ENCODE measurements around the gene MEGF6.
"Not testable (repeated sequence)": the region's sequence is repeated elsewhere in the genome, so short reads cannot be mapped to it uniquely, and the experiment has no call there.

MEGF6 gene

GRCh38 chr1:3593334-3593733, 18.0 kb downstream of the MEGF6 start:
- DNase-seq (ENCODE audit: low read depth, low spot score) = no peak

DNA sequence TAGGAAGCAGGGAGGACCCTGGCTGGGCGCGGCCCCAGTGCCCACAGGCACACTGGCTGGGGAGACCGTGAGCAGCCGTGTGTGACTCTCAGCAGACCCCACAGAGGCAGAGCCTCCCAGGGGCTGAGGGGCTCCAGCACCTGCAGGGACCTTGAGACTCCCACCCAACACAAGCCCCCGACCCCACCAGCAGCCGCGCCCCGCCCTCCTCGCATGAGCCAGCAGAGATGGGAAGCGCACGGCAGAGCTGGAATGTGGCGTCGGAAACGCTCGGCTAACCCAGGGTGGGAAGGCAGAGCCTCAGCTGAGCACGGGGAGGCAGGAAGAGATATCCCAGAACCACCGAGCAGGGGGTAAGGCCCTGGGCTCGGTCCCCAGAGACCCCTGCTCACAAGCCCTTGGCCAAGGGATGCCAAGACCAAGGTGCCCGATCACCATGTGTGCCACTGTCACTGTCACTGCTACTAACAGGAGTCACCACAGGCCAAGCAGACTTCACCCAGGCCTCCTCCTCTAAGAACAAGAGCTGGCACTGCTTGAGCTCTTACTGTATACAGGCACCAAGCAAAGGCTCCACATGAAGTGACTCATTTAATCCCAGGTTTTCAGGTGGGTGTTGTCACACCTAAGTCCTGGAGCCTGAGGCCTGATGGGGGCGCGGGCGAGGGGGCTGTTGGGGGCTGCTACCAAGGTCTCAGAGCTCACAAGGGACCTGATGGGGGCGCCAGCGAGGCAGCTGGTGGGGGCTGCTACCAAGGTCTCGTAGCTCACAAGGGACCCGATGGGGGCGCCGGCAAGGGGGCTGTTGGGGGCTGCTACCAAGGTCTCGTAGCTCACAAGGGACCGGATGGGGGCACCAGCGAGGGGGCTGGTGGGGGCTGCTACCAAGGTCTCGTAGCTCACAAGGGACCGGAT, 20.1 kb downstream of the MEGF6 start:
- DNase-seq (ENCODE audit: low read depth, low spot score) = no peak

DNA sequence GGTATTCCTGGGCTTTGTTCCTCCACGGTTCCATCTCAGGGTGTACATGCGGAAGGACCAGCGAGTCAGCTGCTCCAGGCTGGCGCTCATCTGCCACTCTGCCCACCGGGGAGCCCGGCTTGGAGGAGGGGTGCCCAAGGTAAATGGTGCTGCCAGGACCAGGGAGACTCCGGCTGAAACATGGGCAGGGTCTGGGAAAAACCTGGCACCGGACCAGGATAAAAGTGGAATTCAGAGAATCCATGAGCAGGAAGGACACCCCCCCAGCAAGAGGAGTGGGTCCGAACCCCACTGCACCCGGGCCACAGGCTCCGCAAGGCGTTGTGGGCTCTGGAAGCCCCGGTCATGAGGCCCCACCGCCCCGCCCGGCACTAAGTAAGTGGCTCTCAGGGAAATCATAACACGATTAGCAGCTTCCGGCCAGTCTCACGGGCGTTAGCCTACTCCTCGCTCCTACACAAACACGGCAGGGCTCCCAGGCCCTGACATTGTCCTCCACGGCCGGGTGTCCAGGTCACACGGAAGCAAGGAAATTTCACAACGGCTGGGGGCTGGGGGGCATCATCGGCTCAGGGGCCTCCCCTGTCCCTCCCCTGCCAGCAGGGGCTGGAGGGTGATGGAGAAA, 21.1 kb downstream of the MEGF6 start:
- DNase-seq (ENCODE audit: low read depth, low spot score) = no peak

DNA sequence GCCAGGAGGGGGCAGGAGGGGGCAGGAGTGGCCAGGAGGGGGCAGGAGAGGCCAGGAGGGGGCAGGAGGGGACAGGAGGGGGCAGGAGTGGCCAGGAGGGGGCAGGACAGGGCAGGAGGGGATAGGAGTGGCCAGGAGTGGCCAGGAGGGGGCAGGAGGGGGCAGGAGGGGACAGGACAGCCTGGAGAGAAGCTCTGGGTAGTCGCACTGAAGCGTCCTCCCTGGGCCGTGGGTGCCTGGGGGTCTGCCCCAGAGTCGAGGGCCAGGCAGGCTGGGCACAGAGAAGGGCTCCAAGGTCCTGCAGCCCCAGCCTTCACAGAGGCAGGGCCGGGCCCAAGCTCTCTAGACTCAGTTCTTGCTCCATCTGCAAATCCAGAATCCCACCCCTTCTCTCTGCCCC, 22.9 kb downstream of the MEGF6 start:
- no peak for DNase-seq (ENCODE audit: low read depth, low spot score)

GRCh38 chr1:3586986-3587759, 24.1 kb downstream of the MEGF6 start:
- DNase-seq (ENCODE audit: low read depth, low spot score) = no peak

- no peak for DNase-seq (ENCODE audit: low read depth, low spot score)
Observed at GRCh38 chr1:3585940-3586568, 25.3 kb downstream of the MEGF6 start.

DNA sequence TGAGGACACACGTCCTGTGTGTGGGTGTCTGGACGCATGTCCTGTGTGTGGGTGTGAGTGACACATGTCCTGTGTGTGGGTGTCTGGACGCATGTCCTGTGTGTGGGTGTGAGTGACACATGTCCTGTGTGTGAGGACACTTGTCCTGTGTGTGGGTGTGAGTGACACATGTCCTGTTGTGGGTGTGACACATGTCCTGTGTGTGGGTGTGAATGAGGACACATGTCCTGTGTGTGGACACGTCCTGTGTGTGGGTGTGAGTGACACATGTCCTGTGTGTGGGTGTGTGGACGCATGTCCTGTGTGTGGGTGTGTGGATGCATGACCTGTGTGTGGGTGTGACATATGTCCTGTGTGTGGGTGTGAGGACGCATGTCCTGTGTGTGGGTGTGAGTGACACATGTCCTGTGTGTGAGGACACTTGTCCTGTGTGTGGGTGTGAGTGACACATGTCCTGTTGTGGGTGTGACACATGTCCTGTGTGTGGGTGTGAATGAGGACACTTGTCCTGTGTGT, 25.9 kb downstream of the MEGF6 start:
- not testable (repeated sequence) for DNase-seq (ENCODE audit: low read depth, low spot score)

DNA sequence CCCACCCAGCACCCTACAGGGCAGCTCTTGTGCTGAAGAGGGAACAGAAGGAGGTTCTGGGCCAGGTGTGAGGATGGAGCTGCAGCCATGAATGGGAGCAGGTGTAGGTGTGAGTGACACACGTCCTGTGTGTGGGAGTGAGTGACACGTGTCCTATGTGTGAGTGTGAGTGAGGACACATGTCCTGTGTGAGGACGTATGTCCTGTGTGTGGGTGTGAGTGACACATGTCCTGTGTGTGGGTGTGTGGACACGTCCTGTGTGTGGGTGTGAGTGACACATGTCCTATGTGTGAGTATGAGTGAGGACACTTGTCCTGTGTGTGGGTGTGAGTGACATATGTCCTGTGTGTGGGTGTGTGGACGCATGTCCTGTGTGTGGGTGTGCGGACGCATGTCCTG, 26.4 kb downstream of the MEGF6 start:
- DNase-seq (ENCODE audit: low read depth, low spot score) = no peak

DNA sequence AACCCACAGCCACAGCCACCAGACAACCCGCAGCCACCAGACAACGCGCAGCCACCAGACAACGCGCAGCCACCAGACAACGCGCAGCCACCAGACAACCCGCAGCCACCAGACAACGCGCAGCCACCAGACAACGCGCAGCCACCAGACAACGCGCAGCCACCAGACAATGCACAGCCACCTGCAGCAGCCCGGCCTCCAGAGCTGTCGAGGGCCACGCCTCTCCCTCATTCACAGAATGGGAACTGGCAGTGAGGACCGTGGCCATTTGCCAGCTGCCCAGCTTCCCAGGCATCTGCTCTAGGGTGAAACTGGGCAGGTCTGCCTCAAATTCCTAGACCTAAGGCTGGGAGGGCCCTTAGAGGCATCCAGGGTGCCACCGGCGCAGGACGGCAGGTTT, 27.6 kb downstream of the MEGF6 start:
- DNase-seq (ENCODE audit: low read depth, low spot score) = not testable (repeated sequence)

DNA sequence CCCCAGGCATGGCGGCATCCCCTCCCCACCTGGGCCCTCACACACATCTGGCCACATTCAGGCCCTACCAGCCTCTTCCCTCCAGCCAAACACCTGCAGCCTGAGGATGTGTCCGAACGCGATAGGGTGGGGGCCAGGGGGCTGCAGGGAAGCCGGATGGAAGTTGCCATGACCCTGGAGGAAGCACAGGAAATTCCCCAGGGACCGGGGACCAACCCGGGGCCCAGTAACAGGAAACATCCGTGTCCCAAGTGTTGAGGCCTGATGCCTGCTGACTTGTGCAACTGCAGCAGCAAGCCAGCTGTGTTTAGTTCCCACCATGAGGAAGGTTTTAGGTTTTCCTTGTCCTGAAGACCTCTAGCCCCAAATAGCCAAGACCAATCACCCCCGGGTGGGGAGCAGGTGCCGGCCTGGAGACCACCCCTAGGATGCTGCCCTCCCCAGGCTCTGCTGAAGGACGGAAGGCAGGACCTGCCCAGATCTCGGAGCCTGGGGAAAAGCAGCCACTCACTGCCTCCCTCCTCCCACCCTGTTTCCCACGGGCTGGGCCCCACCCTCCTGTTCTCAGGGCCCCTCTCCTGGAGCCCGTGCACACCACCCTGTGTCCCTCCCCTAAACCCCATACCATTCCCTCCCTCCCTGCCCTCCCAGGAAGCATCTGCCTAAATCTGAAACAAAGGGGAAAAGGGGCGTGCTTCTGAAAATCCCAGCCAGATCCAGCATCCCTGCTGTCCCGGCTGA, 29.8 kb downstream of the MEGF6 start:
- DNase-seq (ENCODE audit: low read depth, low spot score) = no peak

GRCh38 chr1:3580231-3580630, 31.1 kb downstream of the MEGF6 start:
- no peak for DNase-seq (ENCODE audit: low read depth, low spot score)

DNA sequence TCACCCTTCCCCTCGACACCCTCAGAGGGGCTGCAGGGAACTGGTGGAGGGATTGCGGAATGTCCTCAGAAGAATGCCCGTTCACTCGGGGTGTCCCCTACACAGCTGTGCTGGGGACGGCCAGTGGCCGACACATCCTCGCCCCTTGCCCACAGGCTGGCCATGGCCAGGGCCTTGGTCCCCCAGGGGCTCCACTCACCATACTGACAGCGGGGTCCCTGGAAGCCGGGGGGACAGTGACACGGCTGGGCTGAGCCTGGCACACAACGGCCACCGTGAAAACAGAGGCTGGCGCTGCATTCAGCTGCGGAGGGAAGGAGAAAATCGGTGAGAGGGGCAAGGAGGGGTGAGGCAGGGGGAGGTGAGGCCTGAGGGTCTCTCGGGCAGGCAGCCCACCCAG, 31.7 kb downstream of the MEGF6 start:
- DNase-seq (ENCODE audit: low read depth, low spot score) = no peak

GRCh38 chr1:3578906-3579305, 32.4 kb downstream of the MEGF6 start:
- DNase-seq (ENCODE audit: low read depth, low spot score) = no peak

- no peak for DNase-seq (ENCODE audit: low read depth, low spot score)
Observed at GRCh38 chr1:3578433-3578805, 32.9 kb downstream of the MEGF6 start.

GRCh38 chr1:3577711-3578432, 33.4 kb downstream of the MEGF6 start:
- DNase-seq (ENCODE audit: low read depth, low spot score) = no peak

DNA sequence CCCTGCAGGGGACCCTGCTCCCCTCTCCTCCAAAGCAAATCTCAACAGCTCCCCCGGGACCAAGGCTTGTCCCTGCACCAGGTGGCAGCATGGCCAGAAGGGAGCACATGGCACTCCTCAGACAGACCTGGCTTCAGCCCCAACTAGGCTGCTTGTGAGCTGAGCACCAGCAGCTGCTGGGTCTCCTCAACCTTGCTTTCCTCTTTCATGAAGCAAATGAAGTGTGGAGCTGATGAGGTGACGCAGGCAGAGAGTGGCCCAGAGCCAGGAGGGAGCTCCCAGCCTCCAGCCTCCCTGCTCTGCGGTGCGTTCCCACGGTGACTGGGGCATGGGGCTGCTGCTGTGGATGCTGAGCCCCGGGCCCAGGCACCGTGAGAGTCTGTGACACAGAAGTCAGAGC, 34.0 kb downstream of the MEGF6 start:
- DNase-seq (ENCODE audit: low read depth, low spot score) = no peak

DNA sequence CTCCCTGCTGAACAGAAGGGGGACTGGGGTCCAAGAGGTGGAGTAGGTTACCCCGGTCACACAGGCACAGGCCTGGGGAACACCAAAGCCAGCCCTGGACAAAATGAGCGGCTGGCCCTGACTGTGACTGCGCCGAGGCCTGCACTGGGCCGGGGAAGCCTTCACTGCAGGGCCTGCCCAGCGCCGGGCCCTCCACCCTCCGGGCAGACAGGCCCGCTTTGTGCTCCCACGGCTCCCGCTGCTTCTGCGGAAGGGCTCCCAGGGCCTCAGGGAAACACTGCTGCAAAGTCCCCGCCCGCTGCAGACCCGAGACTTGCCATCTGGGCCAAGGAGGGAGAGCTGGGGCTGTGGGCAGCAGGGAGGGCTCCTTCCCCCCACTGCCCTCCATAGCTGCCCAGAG, 35.3 kb downstream of the MEGF6 start:
- no peak for DNase-seq (ENCODE audit: low read depth, low spot score)

- not testable (repeated sequence) for DNase-seq (ENCODE audit: low read depth, low spot score)
Observed at GRCh38 chr1:3575515-3575914, 35.8 kb downstream of the MEGF6 start.

DNA sequence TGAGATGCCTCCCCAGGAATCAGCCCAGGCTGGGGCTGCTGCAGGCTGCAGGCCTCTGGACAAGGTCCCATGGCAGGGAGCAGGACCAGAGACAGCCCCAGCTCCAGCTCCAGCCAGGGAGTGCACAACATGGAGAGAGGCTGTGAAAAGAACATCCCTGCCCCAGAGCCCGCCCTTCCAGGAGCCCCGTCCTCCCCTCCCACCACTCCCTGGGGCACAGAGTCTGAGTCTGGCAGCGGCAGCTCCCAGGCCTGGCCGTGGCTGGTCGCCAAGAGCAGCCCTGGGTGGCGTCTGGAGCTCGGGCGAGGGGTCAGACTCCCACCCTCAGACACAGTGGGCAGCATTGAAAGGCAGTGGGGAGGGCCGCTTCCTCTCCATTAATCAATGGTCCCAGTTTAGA, 37.8 kb downstream of the MEGF6 start:
- DNase-seq (ENCODE audit: low read depth, low spot score) = no peak

GRCh38 chr1:3572638-3573037, 38.7 kb downstream of the MEGF6 start:
- not testable (repeated sequence) for DNase-seq (ENCODE audit: low read depth, low spot score)
